WTC11 (cell line): ENCODE data around the gene TMEM52. TPM values are rescaled to one million over a fixed set of nuclear protein-coding genes. Genes with fewer than 3 reads are reported as not detected.

Source experiments
- ATAC-seq: fragments of 200-7000 bp; cut with Tn5 transposase; 2 replicates; pipeline ENCODE4 v1.10.0; 2021; ENCODE audit warnings: mild to moderate bottlenecking, moderate library complexity
- CTCF ChIA-PET: fragments of 300-600 bp; sonication (Branson Sonifier 250); formaldehyde crosslinking; loops from one replicate; lab custom pipeline; 2021; ENCODE audit warnings: antibody characterized with exemption; lab: Charles Lee
- POLR2A ChIA-PET: fragments of 350-600 bp; sonication (Branson Sonifier 250); formaldehyde crosslinking; loops from one replicate; lab custom pipeline; 2021; ENCODE audit warnings: antibody characterized with exemption; lab: Charles Lee
- DNase-seq: peaks from one replicate; pipeline ENCODE4 v3.0.0; 2021; ENCODE audit warnings: low spot score
- H3K27ac Mint-ChIP-seq: 2 replicates; pipeline ENCODE4 v1.8.0; 2021; ENCODE audit warnings: mixed read lengths
- H3K27me3 Mint-ChIP-seq: 2 replicates; pipeline ENCODE4 v1.8.0; 2021; ENCODE audit warnings: low read depth, mild to moderate bottlenecking, moderate library complexity, mixed read lengths
- H3K36me3 Mint-ChIP-seq: 2 replicates; pipeline ENCODE4 v1.8.0; 2021; ENCODE audit warnings: mixed read lengths
- H3K4me1 Mint-ChIP-seq: 2 replicates; pipeline ENCODE4 v1.8.0; 2022; ENCODE audit warnings: mixed read lengths
- H3K4me3 Mint-ChIP-seq: 2 replicates; pipeline ENCODE4 v1.8.0; 2021; ENCODE audit warnings: mild to moderate bottlenecking, moderate library complexity, mixed read lengths
- H3K9me3 Mint-ChIP-seq: 2 replicates; pipeline ENCODE4 v1.8.0; 2021; ENCODE audit warnings: mixed read lengths
- AFF4 ChIP-seq: sonication (generic); formaldehyde crosslinking; IDR thresholded peaks from 2 replicates; pipeline ENCODE4 v1.8.1; 2023; ENCODE audit warnings: mild to moderate bottlenecking, missing genetic modification reagents, borderline replicate concordance
- ATF6 ChIP-seq: sonication (generic); formaldehyde crosslinking; IDR thresholded peaks from 2 replicates; pipeline ENCODE4 v1.8.1; 2023; ENCODE audit warnings: mild to moderate bottlenecking, missing genetic modification reagents
- CBFB ChIP-seq: sonication (generic); formaldehyde crosslinking; IDR thresholded peaks from 2 replicates; pipeline ENCODE4 v1.8.1; 2022; ENCODE audit warnings: mild to moderate bottlenecking, low read depth, missing genetic modification reagents
- CTCF ChIP-seq: fragments of 200-600 bp; IDR thresholded peaks from 2 replicates; pipeline ENCODE4 v1.8.0; 2022; ENCODE audit warnings: antibody characterized with exemption
- E2F4 ChIP-seq: sonication (generic); formaldehyde crosslinking; IDR thresholded peaks from 2 replicates; pipeline ENCODE4 v1.8.1; 2022; ENCODE audit warnings: low read depth, mild to moderate bottlenecking, moderate library complexity, missing genetic modification reagents, borderline replicate concordance
- E2F5 ChIP-seq: sonication (generic); formaldehyde crosslinking; IDR thresholded peaks from 2 replicates; pipeline ENCODE4 v1.8.1; 2022; ENCODE audit warnings: mild to moderate bottlenecking, moderate library complexity, missing genetic modification reagents
- ELF4 ChIP-seq: sonication (generic); formaldehyde crosslinking; IDR thresholded peaks from 2 replicates; pipeline ENCODE4 v1.8.1; 2022; ENCODE audit warnings: low read depth, mild to moderate bottlenecking, moderate library complexity, missing genetic modification reagents
- ETV6 ChIP-seq: sonication (generic); formaldehyde crosslinking; IDR thresholded peaks from 2 replicates; pipeline ENCODE4 v1.8.1; 2022; ENCODE audit warnings: mild to moderate bottlenecking, missing genetic modification reagents
- HMGA2 ChIP-seq: fragments of 250-450 bp; sonication (Bioruptor Pico); IDR thresholded peaks from 2 replicates; pipeline ENCODE4 v1.4.0; 2021; ENCODE audit warnings: mild to moderate bottlenecking, moderate library complexity
- MYBL2 ChIP-seq: sonication (generic); formaldehyde crosslinking; IDR thresholded peaks from 2 replicates; pipeline ENCODE4 v1.8.1; 2023; ENCODE audit warnings: mild to moderate bottlenecking, moderate library complexity, missing genetic modification reagents
- NFATC4 ChIP-seq: fragments of 250-450 bp; sonication (Bioruptor Pico); IDR thresholded peaks from 2 replicates; pipeline ENCODE4 v1.9.0; 2021; ENCODE audit warnings: mild to moderate bottlenecking
- NFE2L1 ChIP-seq: sonication (generic); formaldehyde crosslinking; IDR thresholded peaks from 2 replicates; pipeline ENCODE4 v1.8.1; 2023; ENCODE audit warnings: missing genetic modification reagents
- NR1H2 ChIP-seq: sonication (generic); formaldehyde crosslinking; IDR thresholded peaks from 2 replicates; pipeline ENCODE4 v1.9.0; 2021; ENCODE audit warnings: mild to moderate bottlenecking, moderate library complexity, missing genetic modification reagents
- NR2C2 ChIP-seq: sonication (generic); formaldehyde crosslinking; IDR thresholded peaks from 2 replicates; pipeline ENCODE4 v1.8.0; 2022; ENCODE audit warnings: mild to moderate bottlenecking, missing genetic modification reagents
- PREB ChIP-seq: sonication (generic); formaldehyde crosslinking; IDR thresholded peaks from 2 replicates; pipeline ENCODE4 v1.8.1; 2022; ENCODE audit warnings: mild to moderate bottlenecking, missing genetic modification reagents, moderate library complexity, borderline replicate concordance
- RORB ChIP-seq: fragments of 250-450 bp; sonication (Bioruptor Pico); IDR thresholded peaks from 2 replicates; pipeline ENCODE4 v1.9.0; 2021; ENCODE audit warnings: mild to moderate bottlenecking
- SMAD3 ChIP-seq: sonication (generic); formaldehyde crosslinking; IDR thresholded peaks from 2 replicates; pipeline ENCODE4 v1.8.0; 2022; ENCODE audit warnings: missing genetic modification reagents, mild to moderate bottlenecking, borderline replicate concordance
- TP53 ChIP-seq: sonication (generic); formaldehyde crosslinking; IDR thresholded peaks from 2 replicates; pipeline ENCODE4 v1.8.1; 2023; ENCODE audit warnings: mild to moderate bottlenecking, missing genetic modification reagents
- ZNF121 ChIP-seq: sonication (generic); formaldehyde crosslinking; IDR thresholded peaks from 2 replicates; pipeline ENCODE4 v1.8.0; 2023; ENCODE audit warnings: missing genetic modification reagents
- ZNF232 ChIP-seq: sonication (generic); formaldehyde crosslinking; IDR thresholded peaks from 2 replicates; pipeline ENCODE4 v1.8.0; 2022; ENCODE audit warnings: mild to moderate bottlenecking, missing genetic modification reagents
- total RNA-seq: library from RNA; stranded (reverse); gene quantifications from 3 replicates; pipeline ENCODE4 v1.2.3, GENCODE V29; 2021

TMEM52 gene
- total RNA-seq, 1 experiment from 2014 or later: 21.9 TPM

- TF ChIP-seq AFF4 (CRISPR knock-in tag) (no peak), NFE2L1 (no peak), MYBL2 (CRISPR knock-in tag) (no peak), NR2C2 (CRISPR knock-in tag) (no peak)
Observed at GRCh38 chr1:1957533-1957961, 38.5 kb upstream of the TMEM52 start (continued).

GRCh38 chr1:1956586-1957532 lies 37.8 kb upstream of the TMEM52 start:
- no peaks in the 10 kb centered on the region for H3K36me3 Mint-ChIP-seq
- H3K27ac Mint-ChIP-seq: no peak overlapping the region; the same call in 1 of the 2 replicates
- ChIA-PET POLR2A (no interaction called here), CTCF (interaction anchor here (1.1 to 11.8 kb wide), 3 partner anchors 12 to 88 kb away, joined by 3 to 312 read pairs (median 4); partner anchors contain the start of gene PRKCZ)
- DNase-seq: no peak
- no peak for ATAC-seq
- peaks cover 20% of the 10 kb centered on the region for H3K4me1 Mint-ChIP-seq
- H3K4me3 Mint-ChIP-seq: no peak overlapping the region
- no peaks in the 10 kb centered on the region; the same call in none of the 2 replicates for H3K27me3 Mint-ChIP-seq
- TF ChIP-seq TP53 (CRISPR knock-in tag) (no peak), ZNF121 (CRISPR knock-in tag) (no peak), CBFB (CRISPR knock-in tag) (no peak), NFATC4 (CRISPR knock-in tag) (no peak), SMAD3 (CRISPR knock-in tag) (no peak), E2F5 (no peak), PREB (CRISPR knock-in tag) (no peak), NR1H2 (CRISPR knock-in tag) (no peak), ZNF232 (CRISPR knock-in tag) (no peak), RORB (no peak), E2F4 (CRISPR knock-in tag) (no peak), ETV6 (CRISPR knock-in tag) (no peak), CTCF (no peak), ELF4 (CRISPR knock-in tag) (no peak), HMGA2 (CRISPR knock-in tag) (no peak), ATF6 (CRISPR knock-in tag) (no peak)
- peaks cover 6% of the 10 kb centered on the region for H3K9me3 Mint-ChIP-seq
